Activated CD4-positive, alpha-beta memory T cell treated with anti-CD3 and anti-CD28 coated beads, Interleukin-2, amount 10 ng/mL, durations not matched to agents 7 days and 5 days (primary cell): Measurements from ENCODE around the gene LPAR1. TPM values are rescaled to one million over a fixed set of nuclear protein-coding genes. Genes with fewer than 3 reads are reported as not detected.

Experiments
- CTCF ChIA-PET: fragments of 350-600 bp; sonication (Branson Sonifier 250); formaldehyde crosslinking; loops from one replicate; lab custom pipeline; 2021; ENCODE audit warnings: antibody characterized with exemption, inconsistent platforms; lab: Charles Lee
- POLR2A ChIA-PET: fragments of 350-600 bp; sonication (Branson Sonifier 250); formaldehyde crosslinking; loops from one replicate; lab custom pipeline; 2021; ENCODE audit warnings: antibody characterized with exemption; lab: Charles Lee
- DNase-seq: peaks from one replicate; pipeline ENCODE4 v3.0.0-alpha.2; 2020
- H3K27ac Mint-ChIP-seq: one replicate; pipeline ENCODE4 v1.8.0; 2021; ENCODE audit warnings: mild to moderate bottlenecking, mixed read lengths
- H3K27me3 Mint-ChIP-seq: one replicate; pipeline ENCODE4 v1.8.0; 2021; ENCODE audit warnings: mixed read lengths
- H3K36me3 Mint-ChIP-seq: one replicate; pipeline ENCODE4 v1.8.0; 2021; ENCODE audit warnings: low read depth, mixed read lengths
- H3K4me1 Mint-ChIP-seq: one replicate; pipeline ENCODE4 v1.8.0; 2021; ENCODE audit warnings: mixed read lengths
- H3K4me3 Mint-ChIP-seq: one replicate; pipeline ENCODE4 v1.8.0; 2021; ENCODE audit warnings: mild to moderate bottlenecking, mixed read lengths
- H3K9me3 Mint-ChIP-seq: one replicate; pipeline ENCODE4 v1.8.0; 2021; ENCODE audit warnings: mixed read lengths
- total RNA-seq, 2 experiments: library from RNA; stranded (reverse); gene quantifications; one replicate each; pipeline ENCODE4 v1.2.3, GENCODE V29; 2021

Gene LPAR1
- total RNA-seq, 2 experiments from 2014 or later = not detected

DNA sequence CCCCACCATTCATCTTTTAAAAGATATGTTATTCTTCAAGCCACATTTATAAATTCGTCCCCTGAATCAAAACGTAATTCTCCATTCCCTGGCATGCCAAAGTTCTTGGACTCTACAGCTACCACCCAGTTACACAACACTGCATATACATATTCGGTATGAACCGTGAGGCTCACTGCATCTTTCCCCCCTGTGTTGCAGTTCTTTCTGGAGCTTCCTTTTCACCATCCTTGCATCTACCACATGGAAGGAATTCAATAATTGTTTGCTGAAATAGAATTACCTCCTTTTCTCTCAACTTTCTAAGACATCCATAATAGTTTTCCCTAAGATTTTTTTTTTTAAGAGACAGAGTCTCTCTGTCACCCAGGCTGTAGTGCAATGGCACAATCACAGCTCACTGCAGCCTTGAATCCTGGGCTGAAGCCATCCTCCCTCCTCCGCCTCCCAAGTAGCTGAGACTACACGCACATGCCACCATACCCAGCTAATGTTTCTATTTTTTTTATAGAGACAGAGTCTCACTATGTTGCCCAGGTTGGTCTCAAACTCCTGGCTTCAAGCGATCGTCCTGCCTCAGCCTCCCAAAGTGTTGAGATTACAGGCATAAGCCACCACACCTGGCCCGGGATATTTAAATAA lies 3.3 kb downstream of the LPAR1 start:
- no peaks in the 10 kb centered on the region for H3K9me3 Mint-ChIP-seq
- H3K27ac Mint-ChIP-seq = no peak overlapping the region
- no peak for DNase-seq
- no peaks in the 10 kb centered on the region for H3K36me3 Mint-ChIP-seq
- POLR2A ChIA-PET = no interaction called here
- H3K4me3 Mint-ChIP-seq = no peak overlapping the region
- H3K4me1 Mint-ChIP-seq = peaks cover 9% of the 10 kb centered on the region
- CTCF ChIA-PET = no interaction called here
- H3K27me3 Mint-ChIP-seq = peaks cover 30% of the 10 kb centered on the region

GRCh38 chr9:111034170-111034897 lies 3.9 kb downstream of the LPAR1 start:
- Mint-ChIP-seq H3K27me3 (peaks cover 27% of the 10 kb centered on the region), H3K4me1 (peaks cover 10% of the 10 kb centered on the region), H3K9me3 (no peaks in the 10 kb centered on the region), H3K4me3 (no peak overlapping the region), H3K27ac (no peak overlapping the region), H3K36me3 (no peaks in the 10 kb centered on the region)
- CTCF ChIA-PET = no interaction called here
- no peak for DNase-seq
- POLR2A ChIA-PET = no interaction called here

DNA sequence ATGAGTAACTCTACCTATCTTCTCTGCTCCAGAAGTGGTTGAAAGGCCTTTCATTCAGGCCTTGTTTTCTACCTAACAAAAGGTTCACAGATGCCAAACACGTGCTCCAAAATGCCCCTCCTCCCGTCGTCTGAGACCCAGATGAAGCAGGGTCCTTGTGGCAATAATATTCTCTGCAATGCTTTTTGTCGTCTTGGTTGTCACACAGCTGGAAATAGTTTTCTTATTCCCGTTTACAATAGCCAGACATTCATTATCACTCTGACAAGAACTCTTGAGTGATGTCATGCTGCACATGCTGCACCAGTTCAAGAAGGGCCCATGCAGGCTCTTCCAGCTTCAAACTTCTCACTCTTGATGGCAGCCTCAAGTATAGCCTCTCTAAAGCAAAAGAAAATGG lies 7.8 kb downstream of the LPAR1 start:
- Mint-ChIP-seq H3K4me3 (no peak overlapping the region), H3K9me3 (no peaks in the 10 kb centered on the region), H3K36me3 (no peaks in the 10 kb centered on the region), H3K27me3 (peaks cover 4% of the 10 kb centered on the region), H3K27ac (no peak overlapping the region), H3K4me1 (peaks cover 3% of the 10 kb centered on the region)
- CTCF ChIA-PET = no interaction called here
- no peak for DNase-seq
- POLR2A ChIA-PET = no interaction called here

- no peak for DNase-seq
Observed at GRCh38 chr9:111029260-111029659, 9.0 kb downstream of the LPAR1 start.

GRCh38 chr9:111027798-111028197 lies 10.5 kb downstream of the LPAR1 start:
- CTCF ChIA-PET = no interaction called here
- H3K4me1 Mint-ChIP-seq = peaks cover 3% of the 10 kb centered on the region
- no peak for DNase-seq

More at GRCh38 chr9:111029260-111029659, 9.0 kb downstream of the LPAR1 start:
- Mint-ChIP-seq H3K27me3 (peaks cover 2% of the 10 kb centered on the region), H3K4me1 (peaks cover 3% of the 10 kb centered on the region), H3K36me3 (no peaks in the 10 kb centered on the region), H3K27ac (no peak overlapping the region), H3K9me3 (no peaks in the 10 kb centered on the region), H3K4me3 (no peak overlapping the region)
- ChIA-PET POLR2A (no interaction called here), CTCF (no interaction called here)

DNA sequence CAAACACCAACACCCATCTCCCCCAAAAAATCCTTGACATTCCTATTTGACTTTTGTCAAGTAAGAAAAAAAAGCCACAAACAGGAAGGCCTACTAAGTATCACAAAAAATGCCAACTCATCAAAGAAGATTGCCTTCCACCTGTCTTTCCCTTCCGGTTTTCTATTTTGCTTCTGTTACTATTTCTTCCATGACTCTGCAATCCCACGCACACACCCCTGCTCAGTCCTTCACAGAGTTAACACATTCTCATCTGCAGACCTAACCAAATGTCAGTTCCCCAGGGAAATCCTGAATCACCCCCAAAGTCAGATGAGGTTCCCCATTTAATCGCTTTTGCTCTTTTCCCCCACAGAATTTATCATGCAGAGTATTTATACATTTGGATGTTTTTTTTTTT lies 15.1 kb downstream of the LPAR1 start:
- Mint-ChIP-seq H3K27me3 (no peaks in the 10 kb centered on the region), H3K27ac (no peak overlapping the region), H3K4me1 (no peaks in the 10 kb centered on the region), H3K9me3 (no peaks in the 10 kb centered on the region), H3K4me3 (no peak overlapping the region), H3K36me3 (no peaks in the 10 kb centered on the region)
- no peak for DNase-seq
- ChIA-PET POLR2A (no interaction called here), CTCF (no interaction called here)

More at GRCh38 chr9:111027798-111028197, 10.5 kb downstream of the LPAR1 start:
- Mint-ChIP-seq H3K27me3 (no peaks in the 10 kb centered on the region), H3K27ac (no peak overlapping the region), H3K9me3 (no peaks in the 10 kb centered on the region), H3K4me3 (no peak overlapping the region), H3K36me3 (no peaks in the 10 kb centered on the region)
- POLR2A ChIA-PET = no interaction called here

GRCh38 chr9:111020594-111020993 lies 17.7 kb downstream of the LPAR1 start:
- no peak overlapping the region for H3K4me3 Mint-ChIP-seq
- no peaks in the 10 kb centered on the region for H3K4me1 Mint-ChIP-seq
- no peaks in the 10 kb centered on the region for H3K36me3 Mint-ChIP-seq
- CTCF ChIA-PET = no interaction called here
- no peaks in the 10 kb centered on the region for H3K27me3 Mint-ChIP-seq
- POLR2A ChIA-PET = no interaction called here
- H3K27ac Mint-ChIP-seq = no peak overlapping the region
- no peaks in the 10 kb centered on the region for H3K9me3 Mint-ChIP-seq
- no peak for DNase-seq

GRCh38 chr9:111016426-111017045 lies 21.7 kb downstream of the LPAR1 start:
- CTCF ChIA-PET = no interaction called here
- no peaks in the 10 kb centered on the region for H3K4me1 Mint-ChIP-seq
- no peaks in the 10 kb centered on the region for H3K27me3 Mint-ChIP-seq
- no peak overlapping the region for H3K27ac Mint-ChIP-seq
- H3K36me3 Mint-ChIP-seq = no peaks in the 10 kb centered on the region
- POLR2A ChIA-PET = no interaction called here
- DNase-seq = no peak
- H3K4me3 Mint-ChIP-seq = no peak overlapping the region
- H3K9me3 Mint-ChIP-seq = peaks cover 2% of the 10 kb centered on the region

DNA sequence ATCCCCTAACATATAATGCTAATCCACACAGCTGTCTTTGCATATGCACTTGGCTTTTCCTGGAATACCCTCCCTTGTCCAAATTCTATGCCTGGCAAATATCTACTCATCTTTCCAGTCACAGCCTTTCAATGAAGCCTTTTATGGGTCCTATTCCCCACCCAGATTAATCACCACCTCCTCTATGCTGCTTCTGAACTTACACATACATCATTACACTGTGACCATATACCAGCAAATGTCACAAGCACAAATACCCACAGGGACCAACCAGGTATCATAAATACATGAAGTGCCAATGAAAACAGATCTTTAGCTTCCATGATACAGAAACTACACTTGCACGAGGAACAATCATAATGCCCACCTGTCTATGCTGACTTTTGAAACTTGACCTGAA lies 22.3 kb downstream of the LPAR1 start:
- H3K4me3 Mint-ChIP-seq = no peak overlapping the region
- H3K36me3 Mint-ChIP-seq = no peaks in the 10 kb centered on the region
- H3K27ac Mint-ChIP-seq = no peak overlapping the region
- DNase-seq = no peak
- no peaks in the 10 kb centered on the region for H3K27me3 Mint-ChIP-seq
- H3K4me1 Mint-ChIP-seq = no peaks in the 10 kb centered on the region
- H3K9me3 Mint-ChIP-seq = peaks cover 2% of the 10 kb centered on the region
- CTCF ChIA-PET = no interaction called here
- POLR2A ChIA-PET = no interaction called here

DNA sequence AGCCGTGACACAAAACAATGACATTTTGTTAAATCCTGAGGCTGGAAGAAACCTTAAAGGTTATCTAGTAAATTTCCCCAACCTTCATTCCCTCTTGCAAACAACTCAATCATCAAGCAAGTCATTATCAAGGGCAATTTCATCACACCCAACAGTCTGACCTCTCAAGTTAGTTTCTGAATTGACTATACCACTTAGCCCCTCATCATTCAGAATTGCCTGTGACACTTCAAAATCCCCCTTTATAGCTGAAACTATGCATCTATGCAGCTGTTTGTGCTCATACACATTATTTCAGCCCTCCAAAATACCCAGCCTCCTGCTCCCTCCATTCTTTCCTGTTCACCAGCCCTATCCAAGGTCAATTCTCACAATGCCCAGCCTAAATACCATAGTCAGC lies 24.6 kb downstream of the LPAR1 start:
- H3K27ac Mint-ChIP-seq = no peak overlapping the region
- H3K4me3 Mint-ChIP-seq = no peak overlapping the region
- H3K4me1 Mint-ChIP-seq = no peaks in the 10 kb centered on the region
- ChIA-PET POLR2A (no interaction called here), CTCF (no interaction called here)
- no peak for DNase-seq
- no peaks in the 10 kb centered on the region for H3K27me3 Mint-ChIP-seq
- no peaks in the 10 kb centered on the region for H3K36me3 Mint-ChIP-seq
- peaks cover 2% of the 10 kb centered on the region for H3K9me3 Mint-ChIP-seq

DNA sequence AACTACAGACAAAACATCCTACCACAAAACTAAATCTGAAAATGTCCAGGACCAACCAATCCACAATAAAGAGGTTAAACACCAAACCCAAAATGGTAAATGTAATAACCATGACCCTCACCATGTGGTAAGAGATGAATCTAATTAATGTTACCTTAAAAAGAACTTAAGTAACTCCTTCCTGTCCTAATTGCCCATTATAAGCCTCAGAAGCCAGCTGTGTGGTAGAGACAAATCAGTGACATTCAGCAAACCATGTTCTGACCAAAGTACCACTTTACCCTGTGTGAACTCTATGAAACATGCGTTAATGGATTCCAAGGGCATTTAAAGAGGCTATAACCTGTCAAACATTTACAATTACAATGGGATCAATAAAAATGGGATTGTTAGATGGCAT lies 25.0 kb downstream of the LPAR1 start:
- H3K36me3 Mint-ChIP-seq = no peaks in the 10 kb centered on the region
- ChIA-PET CTCF (no interaction called here), POLR2A (no interaction called here)
- H3K27me3 Mint-ChIP-seq = no peaks in the 10 kb centered on the region
- H3K9me3 Mint-ChIP-seq = peaks cover 2% of the 10 kb centered on the region
- no peak overlapping the region for H3K27ac Mint-ChIP-seq
- DNase-seq = no peak
- no peaks in the 10 kb centered on the region for H3K4me1 Mint-ChIP-seq
- no peak overlapping the region for H3K4me3 Mint-ChIP-seq

GRCh38 chr9:111008158-111009075 lies 29.9 kb downstream of the LPAR1 start:
- POLR2A ChIA-PET = no interaction called here
- no peaks in the 10 kb centered on the region for H3K36me3 Mint-ChIP-seq
- no peaks in the 10 kb centered on the region for H3K27me3 Mint-ChIP-seq
- CTCF ChIA-PET = no interaction called here
- H3K4me1 Mint-ChIP-seq = no peaks in the 10 kb centered on the region
- DNase-seq = no peak
- peaks cover 2% of the 10 kb centered on the region for H3K9me3 Mint-ChIP-seq
- no peak overlapping the region for H3K4me3 Mint-ChIP-seq
- no peak overlapping the region for H3K27ac Mint-ChIP-seq
